H9 (cell line): ENCODE measurements around the gene FBH1. TPM values are rescaled to one million over a fixed set of nuclear protein-coding genes. Genes with fewer than 3 reads are reported as not detected.

Experiments
- DNase-seq: peaks from one replicate; pipeline ENCODE4 v3.0.0-alpha.2; 2017
- H2AFZ ChIP-seq: one replicate; pipeline ENCODE4 v1.6.1; 2013; ENCODE audit warnings: mild to moderate bottlenecking, low read length, control low read depth, moderate library complexity
- H2AK5ac ChIP-seq: 2 replicates; pipeline ENCODE4 v1.6.1; 2013; ENCODE audit warnings: low read length, control low read depth, mixed read lengths; ENCODE audit not compliant: insufficient read length
- H2BK120ac ChIP-seq: one replicate; pipeline ENCODE4 v1.6.1; 2013; ENCODE audit warnings: low read depth, mild to moderate bottlenecking, low read length, control low read depth, inconsistent platforms; ENCODE audit not compliant: poor library complexity, severe bottlenecking
- H2BK12ac ChIP-seq: 2 replicates; pipeline ENCODE4 v1.6.1; 2013; ENCODE audit warnings: low read length, control low read depth, mixed read lengths, low read depth; ENCODE audit not compliant: insufficient read length
- H2BK15ac ChIP-seq: 2 replicates; pipeline ENCODE4 v1.6.1; 2013; ENCODE audit warnings: low read depth, low read length, control low read depth
- H2BK20ac ChIP-seq: one replicate; pipeline ENCODE4 v1.6.1; 2013; ENCODE audit warnings: low read depth, mild to moderate bottlenecking, low read length, control low read depth, inconsistent platforms; ENCODE audit not compliant: poor library complexity, severe bottlenecking
- H2BK5ac ChIP-seq: 2 replicates; pipeline ENCODE4 v1.6.1; 2013; ENCODE audit warnings: low read length, control low read depth, mixed read lengths; ENCODE audit not compliant: insufficient read length
- H3K14ac ChIP-seq: 2 replicates; pipeline ENCODE4 v1.6.1; 2013; ENCODE audit warnings: low read length, control low read depth; ENCODE audit not compliant: insufficient read depth
- H3K18ac ChIP-seq: 2 replicates; pipeline ENCODE4 v1.6.1; 2013; ENCODE audit warnings: low read depth, mild to moderate bottlenecking, mixed read lengths, low read length, control low read depth; ENCODE audit not compliant: insufficient read length
- H3K23ac ChIP-seq: 2 replicates; pipeline ENCODE4 v1.6.1; 2013; ENCODE audit warnings: low read length, control low read depth, mixed read lengths, low read depth; ENCODE audit not compliant: insufficient read length
- H3K23me2 ChIP-seq: 2 replicates; pipeline ENCODE4 v1.6.1; 2013; ENCODE audit warnings: low read depth, mild to moderate bottlenecking, mixed read lengths, low read length, control low read depth; ENCODE audit not compliant: insufficient read length, poor library complexity, severe bottlenecking
- H3K27ac ChIP-seq: 2 replicates; pipeline ENCODE4 v1.5.1; 2013; ENCODE audit warnings: low read length, control low read depth, mixed read lengths, low read depth; ENCODE audit not compliant: insufficient read length
- H3K27me3 ChIP-seq: 2 replicates; pipeline ENCODE4 v1.6.1; 2013; ENCODE audit warnings: low read length, control low read depth, inconsistent platforms; ENCODE audit not compliant: insufficient read depth
- H3K4ac ChIP-seq: 2 replicates; pipeline ENCODE4 v1.6.1; 2013; ENCODE audit warnings: low read depth, mild to moderate bottlenecking, control low read depth, inconsistent platforms, low read length, moderate library complexity
- H3K4me1 ChIP-seq: 2 replicates; pipeline ENCODE4 v1.6.1; 2013; ENCODE audit warnings: low read length, control low read depth, inconsistent platforms; ENCODE audit not compliant: insufficient read depth
- H3K4me2 ChIP-seq: 2 replicates; pipeline ENCODE4 v1.6.1; 2013; ENCODE audit warnings: low read length, control low read depth, mixed read lengths; ENCODE audit not compliant: insufficient read length, insufficient read depth
- H3K56ac ChIP-seq: 2 replicates; pipeline ENCODE4 v1.6.1; 2013; ENCODE audit warnings: low read depth, mild to moderate bottlenecking, mixed read lengths, low read length, control low read depth; ENCODE audit not compliant: insufficient read length
- H3K79me1 ChIP-seq: 2 replicates; pipeline ENCODE4 v1.6.1; 2013; ENCODE audit warnings: low read depth, mild to moderate bottlenecking, moderate library complexity, low read length, control low read depth, inconsistent platforms; ENCODE audit not compliant: insufficient read depth, poor library complexity, severe bottlenecking
- H3K79me2 ChIP-seq: 2 replicates; pipeline ENCODE4 v1.6.1; 2013; ENCODE audit warnings: low read length, control low read depth, inconsistent platforms; ENCODE audit not compliant: insufficient read depth
- H3K9ac ChIP-seq: 2 replicates; pipeline ENCODE4 v1.6.1; 2013; ENCODE audit warnings: low read length, control low read depth, mixed read lengths; ENCODE audit not compliant: insufficient read length; ENCODE audit errors: extremely low read depth
- H3K9me3 ChIP-seq: one replicate; pipeline ENCODE4 v1.6.1; 2013; ENCODE audit warnings: low read depth, low read length, inconsistent platforms; ENCODE audit not compliant: control insufficient read depth
- H3T11ph ChIP-seq: one replicate; pipeline ENCODE4 v1.6.1; 2013; ENCODE audit warnings: mild to moderate bottlenecking, low read length, control low read depth, inconsistent platforms
- H4K20me1 ChIP-seq: one replicate; pipeline ENCODE4 v1.6.1; 2013; ENCODE audit not compliant: control insufficient read depth, insufficient read length, insufficient read depth
- H4K5ac ChIP-seq: 2 replicates; pipeline ENCODE4 v1.6.1; 2013; ENCODE audit warnings: low read depth, mild to moderate bottlenecking, mixed read lengths, low read length, control low read depth; ENCODE audit not compliant: insufficient read length
- H4K8ac ChIP-seq: replicated peaks from 2 replicates; pipeline ENCODE4 v1.6.1; 2013; ENCODE audit warnings: low read length, control low read depth, mixed read lengths, low read depth; ENCODE audit not compliant: insufficient read length
- H4K91ac ChIP-seq: 2 replicates; pipeline ENCODE4 v1.6.1; 2013; ENCODE audit warnings: low read depth, mild to moderate bottlenecking, moderate library complexity, mixed read lengths, low read length, control low read depth; ENCODE audit not compliant: insufficient read length
- H3K27ac Mint-ChIP-seq, 3 experiments: 2 replicates in 2 of 3; 3 replicates in 1 of 3; pipeline ENCODE4 v1.8.0; 2020 to 2021; ENCODE audit warnings: mixed read lengths in 3 of 3, mild to moderate bottlenecking in 1 of 3, moderate library complexity in 1 of 3
- H3K27me3 Mint-ChIP-seq: 2 replicates; pipeline ENCODE4 v1.8.0; 2021; ENCODE audit warnings: low read depth, mild to moderate bottlenecking, moderate library complexity, mixed read lengths
- H3K36me3 Mint-ChIP-seq, 3 experiments: 2 replicates in 2 of 3; 3 replicates in 1 of 3; pipeline ENCODE4 v1.8.0; 2020 to 2021; ENCODE audit warnings: low read depth in 3 of 3, mixed read lengths in 3 of 3; ENCODE audit not compliant: insufficient read depth in 1 of 3
- H3K4me1 Mint-ChIP-seq, 2 experiments: 2 replicates each; pipeline ENCODE4 v1.8.0; 2020; ENCODE audit warnings: mixed read lengths in 2 of 2
- H3K4me3 Mint-ChIP-seq, 2 experiments: 2 replicates in 1 of 2; 3 replicates in 1 of 2; pipeline ENCODE4 v1.8.0; 2020 to 2021; ENCODE audit warnings: mild to moderate bottlenecking in 2 of 2, mixed read lengths in 2 of 2, moderate library complexity in 1 of 2
- H3K9me3 Mint-ChIP-seq, 2 experiments: 2 replicates in 1 of 2; 3 replicates in 1 of 2; pipeline ENCODE4 v1.8.0; 2020; ENCODE audit warnings: mild to moderate bottlenecking in 2 of 2, mixed read lengths in 2 of 2, moderate library complexity in 1 of 2
- CTCF ChIP-seq: fragments of 200-600 bp; sonication (generic); conservative IDR thresholded peaks from 3 replicates; pipeline ENCODE4 v1.8.0; 2021; ENCODE audit warnings: antibody characterized with exemption, mild to moderate bottlenecking
- WGBS: extraction: QIAGEN DNeasy Blood & Tissue Kit; methylation state at CpG from one replicate; pipeline ENCODE4 v1.1.7; 2013; ENCODE audit warnings: missing lambda C conversion rate, low lambda C conversion rate, mixed read lengths; ENCODE audit not compliant: insufficient read length; ENCODE audit errors: extremely low coverage; 5-methylcytosine and 5-hydroxymethylcytosine counted together
- total RNA-seq: library from RNA; stranded (reverse); gene quantifications from 2 replicates; pipeline ENCODE4 v1.2.1, GENCODE V29; 2021

The FBH1 gene
- total RNA-seq, 1 experiment from 2014 or later: 52.2 TPM

- no peak overlapping the region for H2BK12ac ChIP-seq
- no peaks in the 10 kb centered on the region; a peak in 1 of 5 replicates for H3K9me3 Mint-ChIP-seq
- H3K23me2 ChIP-seq: no peaks in the 10 kb centered on the region
- no peaks in the 10 kb centered on the region for H4K20me1 ChIP-seq
- H3K56ac ChIP-seq: no peak overlapping the region
- peaks cover 14 to 19% of the 10 kb centered on the region in 2 experiments for H3K4me1 Mint-ChIP-seq
- no peaks in the 10 kb centered on the region for H3K79me2 ChIP-seq
- H2BK20ac ChIP-seq: no peak overlapping the region
- H4K8ac ChIP-seq: no peak overlapping the region
- peaks cover 5% of the 10 kb centered on the region for H3K27me3 Mint-ChIP-seq
- H3K27me3 ChIP-seq: no peaks in the 10 kb centered on the region
- H4K5ac ChIP-seq: no peak overlapping the region
- H3K79me1 ChIP-seq: no peaks in the 10 kb centered on the region
- no peak overlapping the region for H3K23ac ChIP-seq
- no peak overlapping the region for H3K4me2 ChIP-seq
- WGBS: no CpG with 5 or more reads among the region's 7 CpGs
- H2BK15ac ChIP-seq: no peak overlapping the region
- no peak overlapping the region for H4K91ac ChIP-seq
- H2BK120ac ChIP-seq: no peak overlapping the region
- H3K4ac ChIP-seq: no peak overlapping the region
- H3K14ac ChIP-seq: no peak overlapping the region
- H3K27ac ChIP-seq: no peak overlapping the region
- TF ChIP-seq CTCF: no peak
- no peak overlapping the region for H2BK5ac ChIP-seq
- no peak overlapping the region for H2AFZ ChIP-seq
- DNase-seq: no peak
- no peaks in the 10 kb centered on the region for H3K36me3 Mint-ChIP-seq
- H3K9ac ChIP-seq: no peak overlapping the region
- H3K4me1 ChIP-seq: peaks cover 2% of the 10 kb centered on the region; the same call in 1 of the 2 replicates
- H3T11ph ChIP-seq: no peak overlapping the region
- H3K18ac ChIP-seq: no peak overlapping the region
- no peaks in the 10 kb centered on the region for H3K9me3 ChIP-seq
- H3K4me3 Mint-ChIP-seq: no peak overlapping the region
- H2AK5ac ChIP-seq: no peak overlapping the region
- H3K27ac Mint-ChIP-seq: no peak overlapping the region
These were observed 61.2 kb downstream of the FBH1 start for GRCh38 chr10:5951167-5951711.
